Cerebellar cortex (tissue), 1 donor: ENCODE data around the gene ALOX15.
"Not testable (repeated sequence)": the region's sequence is repeated elsewhere in the genome, so short reads cannot be mapped to it uniquely, and the experiment has no call there.

Source experiments
- DNase-seq: peaks from one replicate; pipeline ENCODE4 v3.0.0-alpha.2; 2015; ENCODE audit warnings: low spot score

ALOX15 gene

GRCh38 chr17:4617590-4618351 is 23.7 kb downstream of the ALOX15 start:
- no peak for DNase-seq

- no peak for DNase-seq
Measured at GRCh38 chr17:4617090-4617489, 24.4 kb downstream of the ALOX15 start.

- no peak for DNase-seq
Measured at GRCh38 chr17:4616476-4616875, 25.0 kb downstream of the ALOX15 start.

GRCh38 chr17:4610656-4611055 is 30.8 kb downstream of the ALOX15 start:
- DNase-seq, result no peak

- DNase-seq, result no peak
Measured at GRCh38 chr17:4610162-4610561, 31.3 kb downstream of the ALOX15 start.

GRCh38 chr17:4609761-4610160 is 31.7 kb downstream of the ALOX15 start:
- DNase-seq, result no peak

- no peak for DNase-seq
Measured at GRCh38 chr17:4607773-4608187, 33.7 kb downstream of the ALOX15 start.

- DNase-seq, result no peak
Measured at GRCh38 chr17:4607261-4607741, 34.2 kb downstream of the ALOX15 start.

GRCh38 chr17:4605826-4606225 is 35.7 kb downstream of the ALOX15 start:
- DNase-seq, result no peak

GRCh38 chr17:4604736-4605135 is 36.7 kb downstream of the ALOX15 start:
- not testable (repeated sequence) for DNase-seq

- peak; percentile 88 for DNase-seq
Measured at GRCh38 chr17:4604111-4604644, 37.3 kb downstream of the ALOX15 start.

GRCh38 chr17:4602041-4602440 is 39.4 kb downstream of the ALOX15 start:
- peak; percentile 62 for DNase-seq

- no peak for DNase-seq
Measured at GRCh38 chr17:4601326-4601725, 40.2 kb downstream of the ALOX15 start.

- DNase-seq, result no peak
Measured at GRCh38 chr17:4600563-4600962, 40.9 kb downstream of the ALOX15 start.

- peak; percentile 38 for DNase-seq
Measured at GRCh38 chr17:4599505-4600281, 41.8 kb downstream of the ALOX15 start.

- DNase-seq, result no peak
Measured at GRCh38 chr17:4598776-4599504, 42.5 kb downstream of the ALOX15 start.

GRCh38 chr17:4597975-4598374 is 43.5 kb downstream of the ALOX15 start:
- DNase-seq, result no peak

GRCh38 chr17:4596636-4597380 is 44.7 kb downstream of the ALOX15 start:
- DNase-seq, result no peak

GRCh38 chr17:4595685-4596342 is 45.7 kb downstream of the ALOX15 start:
- DNase-seq, result not testable (repeated sequence)

- no peak for DNase-seq
Measured at GRCh38 chr17:4594931-4595684, 46.4 kb downstream of the ALOX15 start.
